GM18861 (cell line): ENCODE results near the gene TPM1.

Source experiments
- ATAC-seq: cut with Tn5 transposase; IDR thresholded peaks from one replicate; pipeline ENCODE4 v1.9.1; 2021; ENCODE audit not compliant: unreplicated experiment

Gene TPM1

DNA sequence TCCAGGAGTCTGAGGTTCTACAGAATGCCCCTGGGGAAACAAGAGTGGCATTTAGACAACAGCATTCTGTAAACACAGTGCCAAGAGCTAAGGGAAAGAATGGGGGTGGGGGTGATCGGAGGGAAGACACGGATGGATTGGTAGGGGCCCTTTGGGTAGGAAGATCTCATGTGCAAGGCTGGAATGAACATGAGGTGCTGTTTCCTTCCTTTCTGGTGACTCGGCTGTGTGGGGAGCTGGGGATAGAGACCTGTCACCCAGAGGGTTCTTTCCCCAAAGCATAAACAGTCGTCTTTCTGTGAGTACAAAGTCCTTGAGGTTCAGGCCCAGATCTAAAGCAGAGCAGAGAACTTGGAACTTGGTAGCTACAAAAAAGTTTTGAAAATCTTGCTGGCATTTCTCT is 11.7 kb downstream of the TPM1 start:
- no peak for ATAC-seq

DNA sequence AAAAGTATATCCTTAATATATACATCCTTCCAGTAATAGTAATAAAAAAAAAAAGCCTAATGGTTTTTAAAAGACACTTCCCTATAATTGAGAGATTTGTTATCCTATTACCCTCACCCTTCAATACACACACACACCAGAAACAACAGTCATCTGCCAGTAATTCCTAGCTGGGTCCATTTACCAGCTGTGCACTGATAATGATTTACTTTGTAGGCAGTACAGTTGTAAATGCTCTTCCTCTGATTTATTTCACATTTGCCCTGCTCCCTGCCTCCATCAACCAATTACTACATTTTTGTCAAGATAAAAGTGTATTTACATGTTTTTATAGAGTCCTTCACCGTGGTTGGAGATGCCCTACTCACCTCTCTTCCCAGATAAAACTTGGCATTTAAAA is 12.4 kb downstream of the TPM1 start:
- ATAC-seq = no peak

DNA sequence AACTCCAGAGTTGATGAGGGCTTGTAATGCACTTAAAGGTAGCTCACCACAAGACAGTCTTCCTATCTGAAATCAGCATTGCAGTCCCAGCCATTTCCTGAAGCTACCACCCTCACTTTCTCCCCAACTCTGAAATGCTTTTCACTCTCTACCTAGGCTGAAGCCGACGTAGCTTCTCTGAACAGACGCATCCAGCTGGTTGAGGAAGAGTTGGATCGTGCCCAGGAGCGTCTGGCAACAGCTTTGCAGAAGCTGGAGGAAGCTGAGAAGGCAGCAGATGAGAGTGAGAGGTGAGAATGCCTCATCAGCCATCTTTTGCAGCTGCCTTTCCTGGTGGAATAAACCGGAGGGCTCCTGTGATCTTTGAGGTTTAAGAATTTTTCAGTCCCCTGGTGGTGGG is 14.3 kb downstream of the TPM1 start:
- no peak for ATAC-seq

- no peak for ATAC-seq
These were observed 15.2 kb downstream of the TPM1 start for GRCh38 chr15:63057468-63058345.

DNA sequence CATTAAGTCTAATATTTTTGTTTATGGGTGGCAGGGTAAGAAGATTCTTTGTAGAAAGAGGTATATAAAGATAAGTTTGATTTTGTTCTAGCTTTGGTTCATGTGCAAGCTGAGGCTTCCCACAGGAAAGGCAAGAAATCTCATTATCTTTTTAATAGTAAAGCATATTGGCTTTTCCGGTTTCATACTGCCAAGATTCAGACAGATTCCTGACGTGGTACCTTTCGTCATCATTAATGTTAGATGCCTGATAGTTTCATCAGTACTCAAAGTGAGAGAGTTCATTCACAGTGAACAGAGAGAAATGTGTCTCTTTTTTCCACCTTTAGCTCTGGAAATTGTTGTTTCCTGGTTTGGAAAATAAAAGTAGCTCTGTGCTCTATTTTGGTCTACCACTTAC is 16.5 kb downstream of the TPM1 start:
- ATAC-seq = no peak

GRCh38 chr15:63059573-63060216 is 17.1 kb downstream of the TPM1 start:
- no peak for ATAC-seq

DNA sequence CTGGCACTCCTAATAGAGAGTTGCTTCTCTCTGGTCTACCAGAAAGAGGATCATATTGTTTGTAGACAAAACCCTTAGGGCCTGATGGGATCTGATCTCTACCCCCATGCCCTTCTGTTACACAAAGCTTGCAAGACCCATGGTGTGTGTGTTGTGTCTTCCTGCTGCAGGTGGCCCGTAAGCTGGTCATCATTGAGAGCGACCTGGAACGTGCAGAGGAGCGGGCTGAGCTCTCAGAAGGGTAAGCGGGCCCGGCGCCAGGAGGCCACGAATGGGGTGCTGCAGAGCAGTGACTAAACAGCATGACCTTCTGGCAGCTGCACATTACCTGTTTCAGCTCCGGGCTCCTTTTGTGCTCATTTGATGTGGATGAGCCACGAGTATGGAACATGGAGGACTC is 18.2 kb downstream of the TPM1 start:
- ATAC-seq = no peak

DNA sequence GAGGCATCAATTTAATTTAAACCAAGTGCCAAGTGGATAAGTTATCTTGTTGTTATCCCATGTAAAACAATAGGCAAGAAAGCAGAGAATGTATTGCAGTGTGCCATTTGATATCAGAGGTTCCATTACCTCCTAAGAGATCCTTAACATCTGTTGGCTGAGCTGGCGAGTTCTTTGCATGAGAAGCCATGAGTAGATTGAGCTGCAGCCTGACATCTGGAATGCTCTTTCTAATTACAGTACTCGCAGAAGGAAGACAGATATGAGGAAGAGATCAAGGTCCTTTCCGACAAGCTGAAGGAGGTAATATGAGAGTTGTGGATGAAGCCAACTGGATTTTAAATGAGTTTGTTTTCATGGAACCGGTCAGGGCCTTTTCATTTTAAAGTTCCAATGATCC is 19.4 kb downstream of the TPM1 start:
- ATAC-seq = no peak

- no peak for ATAC-seq
These were observed 20.7 kb downstream of the TPM1 start for GRCh38 chr15:63063164-63063756.

DNA sequence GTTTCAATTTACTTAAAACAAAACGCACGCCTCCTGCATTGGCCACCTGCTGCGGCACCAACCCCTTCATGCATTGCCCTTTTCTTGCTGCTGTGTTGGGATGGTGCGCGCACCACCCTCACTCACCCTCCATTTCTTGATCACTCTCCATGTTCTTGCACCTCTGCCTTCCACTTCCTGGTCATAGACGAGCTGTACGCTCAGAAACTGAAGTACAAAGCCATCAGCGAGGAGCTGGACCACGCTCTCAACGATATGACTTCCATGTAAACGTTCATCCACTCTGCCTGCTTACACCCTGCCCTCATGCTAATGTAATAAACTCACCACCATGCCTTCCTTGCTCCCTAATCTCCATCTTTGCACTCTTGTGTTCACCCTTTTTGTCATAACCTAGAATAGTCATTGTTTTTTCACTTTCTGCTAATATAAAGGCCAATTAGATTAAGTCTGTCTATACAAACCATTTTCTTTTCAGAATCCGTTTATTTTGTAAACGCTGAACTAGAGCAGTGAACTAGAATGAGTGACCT is 21.4 kb downstream of the TPM1 start:
- no peak for ATAC-seq

DNA sequence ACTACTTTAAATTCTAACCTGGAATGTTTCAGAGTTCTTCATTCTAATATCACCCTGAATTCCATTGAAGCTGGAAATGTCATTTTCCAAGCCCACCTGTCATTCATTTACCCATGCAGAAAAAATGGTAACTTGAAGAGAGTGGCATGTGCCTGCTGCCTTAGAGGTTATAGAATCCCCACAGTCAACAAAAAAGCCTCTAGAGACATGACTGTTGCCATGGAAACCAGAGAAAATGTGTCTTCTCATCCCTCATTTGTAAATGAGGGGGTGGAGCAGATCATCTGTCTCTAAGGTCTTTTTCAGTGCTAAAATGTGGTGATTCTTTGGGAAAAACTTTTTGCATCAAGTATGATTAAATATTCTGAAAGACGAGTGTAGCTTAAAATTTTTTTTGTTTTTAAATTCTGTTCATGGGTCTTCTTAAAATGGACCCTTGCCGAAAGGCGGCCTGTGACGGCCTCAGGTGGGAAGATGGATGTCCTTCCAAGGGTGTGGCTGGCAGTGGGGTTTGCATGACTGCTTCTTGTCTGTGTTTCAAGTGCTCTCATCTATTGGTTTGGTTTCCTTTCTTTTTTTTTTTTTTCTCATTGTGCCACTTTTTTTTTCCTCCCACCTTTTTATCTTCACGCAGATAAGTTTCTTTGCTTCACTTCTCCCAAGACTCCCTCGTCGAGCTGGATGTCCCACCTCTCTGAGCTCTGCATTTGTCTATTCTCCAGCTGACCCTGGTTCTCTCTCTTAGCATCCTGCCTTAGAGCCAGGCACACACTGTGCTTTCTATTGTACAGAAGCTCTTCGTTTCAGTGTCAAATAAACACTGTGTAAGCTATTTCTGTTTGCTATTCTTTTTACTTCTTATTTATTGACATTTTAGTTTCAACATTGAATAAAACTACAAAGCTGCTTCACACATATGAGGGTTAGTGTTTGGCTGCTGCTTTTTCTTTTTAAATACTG is 23.0 kb downstream of the TPM1 start:
- no peak for ATAC-seq

DNA sequence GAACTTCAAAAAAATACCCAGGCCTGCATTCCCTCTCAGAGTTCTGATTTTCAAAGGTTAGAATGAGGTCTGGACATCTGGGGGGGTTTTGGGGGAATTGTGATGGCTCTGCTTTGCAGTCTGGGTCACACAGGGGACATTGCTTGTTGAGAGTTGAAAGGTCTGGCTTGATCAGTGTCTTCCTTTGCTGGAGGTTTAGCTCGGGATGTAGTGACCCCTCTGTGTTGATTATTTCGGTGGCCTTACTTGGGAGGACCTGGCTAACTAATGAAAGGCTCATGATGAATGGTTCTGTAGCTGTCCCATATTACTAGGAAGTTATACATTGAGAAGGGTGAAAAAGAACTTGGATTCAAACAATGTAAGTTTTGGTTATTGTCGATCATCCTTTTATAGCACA is 23.7 kb downstream of the TPM1 start:
- ATAC-seq = no peak

DNA sequence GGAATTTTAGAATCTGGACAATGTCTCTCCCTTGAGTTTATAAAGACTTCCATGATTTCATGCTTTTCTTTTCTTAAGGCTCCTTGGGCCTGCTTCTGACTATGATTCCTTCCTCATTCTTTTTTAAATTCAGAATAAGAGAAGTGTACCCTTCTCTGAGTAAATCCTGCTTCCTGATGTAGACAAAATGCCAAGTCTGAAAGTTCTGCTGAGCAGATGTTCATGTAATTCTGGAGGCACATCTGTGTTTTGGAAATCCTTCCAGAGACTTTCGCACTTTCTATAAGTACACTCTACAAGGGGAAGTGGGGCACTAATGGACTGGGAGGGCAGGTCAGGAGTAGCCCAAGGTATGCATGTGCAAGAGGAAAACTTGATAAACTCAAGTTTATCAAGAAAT is 24.8 kb downstream of the TPM1 start:
- ATAC-seq = no peak

DNA sequence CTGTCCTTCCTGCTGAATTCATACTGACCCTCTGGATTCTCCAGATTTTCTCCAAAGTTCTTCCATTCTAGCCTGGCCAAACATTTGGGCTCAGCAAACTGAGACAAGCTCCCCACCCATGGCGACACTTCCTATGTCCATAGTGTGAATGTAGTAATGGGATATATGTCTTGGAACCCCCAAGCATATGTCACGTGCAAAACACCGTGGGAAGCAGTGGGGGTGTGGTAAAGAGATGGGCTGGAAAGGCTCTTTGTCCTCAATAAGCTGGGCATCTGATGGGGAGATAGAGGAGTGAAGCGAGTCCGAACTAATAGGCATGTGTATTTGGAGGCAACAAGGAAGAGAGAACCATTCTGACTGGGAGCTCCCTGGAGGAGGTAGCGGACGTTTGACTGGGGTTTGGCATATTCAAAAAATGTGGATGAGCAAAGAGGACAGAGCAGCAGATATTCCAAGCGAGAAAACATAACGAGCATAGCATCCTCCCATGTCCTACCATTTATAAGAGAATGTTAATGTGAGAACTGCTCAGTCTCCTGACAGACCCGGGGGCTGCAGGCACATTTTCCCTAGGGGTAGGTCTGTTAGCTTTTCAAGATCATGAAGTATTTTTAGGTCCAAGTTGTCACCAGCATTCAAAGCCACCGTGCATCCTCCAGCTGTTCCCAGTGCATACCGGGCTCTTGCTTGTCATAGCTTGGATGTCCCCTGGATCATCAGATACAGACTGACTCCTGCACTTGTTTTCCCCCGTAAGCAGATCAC is 25.6 kb downstream of the TPM1 start:
- ATAC-seq = no peak

DNA sequence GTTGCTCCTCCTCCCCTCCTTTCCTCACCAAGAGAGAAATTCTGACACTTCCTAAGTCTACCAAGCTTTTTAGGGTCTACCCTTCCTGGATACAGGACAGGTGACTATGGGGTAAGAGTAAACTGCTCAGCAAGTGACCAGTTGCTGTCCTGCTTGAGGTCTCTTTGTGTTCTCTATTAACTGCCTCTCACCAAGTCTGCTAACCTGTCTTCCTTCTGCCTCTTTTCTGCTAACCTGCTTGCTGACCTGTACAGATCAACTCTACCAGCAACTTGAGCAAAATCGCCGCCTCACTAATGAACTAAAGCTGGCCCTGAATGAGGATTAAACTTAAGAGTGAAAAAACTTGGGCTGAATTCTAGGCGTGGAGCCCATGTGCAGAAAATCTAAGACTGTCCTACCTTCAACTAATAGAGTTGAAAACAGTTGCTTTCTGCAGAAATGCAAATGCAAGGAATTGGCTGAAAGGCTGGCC is 27.1 kb downstream of the TPM1 start:
- no peak for ATAC-seq

- no peak for ATAC-seq
These were observed 28.2 kb downstream of the TPM1 start for GRCh38 chr15:63070681-63071129.

DNA sequence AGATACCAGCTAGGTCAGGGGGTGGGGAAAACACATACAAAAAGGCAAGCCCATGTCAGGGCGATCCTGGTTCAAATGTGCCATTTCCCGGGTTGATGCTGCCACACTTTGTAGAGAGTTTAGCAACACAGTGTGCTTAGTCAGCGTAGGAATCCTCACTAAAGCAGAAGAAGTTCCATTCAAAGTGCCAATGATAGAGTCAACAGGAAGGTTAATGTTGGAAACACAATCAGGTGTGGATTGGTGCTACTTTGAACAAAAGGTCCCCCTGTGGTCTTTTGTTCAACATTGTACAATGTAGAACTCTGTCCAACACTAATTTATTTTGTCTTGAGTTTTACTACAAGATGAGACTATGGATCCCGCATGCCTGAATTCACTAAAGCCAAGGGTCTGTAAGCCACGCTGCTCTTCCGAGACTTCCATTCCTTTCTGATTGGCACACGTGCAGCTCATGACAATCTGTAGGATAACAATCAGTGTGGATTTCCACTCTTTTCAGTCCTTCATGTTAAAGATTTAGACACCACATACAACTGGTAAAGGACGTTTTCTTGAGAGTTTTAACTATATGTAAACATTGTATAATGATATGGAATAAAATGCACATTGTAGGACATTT is 28.9 kb downstream of the TPM1 start:
- no peak for ATAC-seq

DNA sequence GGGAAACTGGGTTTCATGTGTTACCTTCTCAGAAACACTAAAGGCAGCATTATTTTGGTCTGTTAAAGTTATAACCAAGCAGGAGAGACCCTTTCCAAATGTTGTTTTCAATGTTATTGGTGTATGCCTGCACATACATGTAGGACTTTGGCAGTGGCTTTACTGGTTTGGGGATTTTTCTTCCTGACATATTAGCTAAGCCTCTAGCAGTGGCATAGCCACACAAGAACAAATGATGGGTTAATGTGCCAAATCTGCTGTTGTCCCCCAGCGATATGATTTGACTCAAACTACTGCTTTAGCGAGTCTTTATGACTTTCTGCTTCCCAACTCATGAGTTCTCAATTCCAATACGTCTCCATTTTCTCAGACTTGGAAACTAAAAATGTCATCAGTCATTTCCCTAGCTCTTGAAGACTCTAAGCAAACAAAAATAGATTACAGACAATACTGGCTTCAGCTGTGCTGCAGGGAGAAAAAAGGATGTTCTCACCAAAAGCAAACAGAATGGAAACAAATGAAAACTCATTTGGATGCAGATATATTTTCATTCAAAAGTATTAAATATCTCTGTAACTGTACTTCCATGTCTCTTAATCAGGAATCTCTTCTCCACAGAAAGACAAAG is 29.6 kb downstream of the TPM1 start:
- ATAC-seq = no peak

GRCh38 chr15:63072809-63073277 is 30.3 kb downstream of the TPM1 start:
- no peak for ATAC-seq
